Uterus (tissue), 4 donors: ENCODE data around the gene TLE5. TPM values are rescaled to one million over a fixed set of nuclear protein-coding genes. Genes with fewer than 3 reads are reported as not detected.

Experiments
- DNase-seq, 2 donors: peaks; one replicate each; pipeline ENCODE4 v3.0.0-alpha.2; 2019 to 2020
- H3K27ac ChIP-seq, 2 donors: fragments of 200-600 bp; sonication (generic); 1 replicate in 1 of 2; 2 replicates in 1 of 2; pipeline ENCODE4 v1.5.1; 2016 to 2018
- H3K27me3 ChIP-seq, 2 donors: fragments of 200-600 bp; sonication (generic); one replicate each; pipeline ENCODE4 v1.5.1; 2018 to 2019; ENCODE audit warnings: control low read depth in 1 of 2
- H3K36me3 ChIP-seq, 2 donors: fragments of 200-600 bp; sonication (generic); one replicate each; pipeline ENCODE4 v1.5.1; 2019; ENCODE audit warnings: control low read depth in 1 of 2
- H3K4me1 ChIP-seq, 2 donors: fragments of 200-600 bp; sonication (generic); one replicate each; pipeline ENCODE4 v1.5.1; 2018 to 2019; ENCODE audit warnings: control low read depth in 1 of 2
- H3K4me3 ChIP-seq, 2 donors: fragments of 200-600 bp; sonication (generic); 1 replicate in 1 of 2; 2 replicates in 1 of 2; pipeline ENCODE4 v1.5.1; 2018 to 2019; ENCODE audit warnings: mild to moderate bottlenecking in 1 of 2
- H3K9me3 ChIP-seq, 2 donors: fragments of 200-600 bp; sonication (generic); one replicate each; pipeline ENCODE4 v1.5.1; 2019; ENCODE audit warnings: control low read depth in 1 of 2
- CTCF ChIP-seq, 4 experiments: fragments of 200-600 bp in 2 of 4; fragments of 450-650 bp in 2 of 4; sonication (generic) in 2 of 4; IDR thresholded peaks; one replicate each; pipeline ENCODE4 v1.5.1; 2016 to 2019; ENCODE audit warnings: antibody characterized with exemption in 4 of 4, mild to moderate bottlenecking in 2 of 4, moderate library complexity in 1 of 4
- POLR2A ChIP-seq, 2 donors: fragments of 450-650 bp; IDR thresholded peaks; one replicate each; pipeline ENCODE4 v1.6.1; 2016; ENCODE audit warnings: antibody characterized with exemption in 2 of 2, mild to moderate bottlenecking in 1 of 2, moderate library complexity in 1 of 2
- intact Hi-C: fragments of 100-400 bp; cut with DNase I; formaldehyde crosslinking; loops from one replicate; pipeline ENCODE4 v1.15.1; 2023; ENCODE audit warnings: low total_unique reads
- total RNA-seq, 4 donors: library from RNA; depleted of rRNA in 3 of 4; stranded (reverse); fragments of >200 nt in 3 of 4; gene quantifications; one replicate each; pipeline versions ENCODE4 v1.1.0 to v1.2.4, GENCODE V29; 2014 to 2023
- donor health status: DM: yes; HTN: yes; CAD: no.

Gene TLE5
- total RNA-seq, 4 donors from 2014 or later = 86.1 to 644 (median 429) TPM

DNA sequence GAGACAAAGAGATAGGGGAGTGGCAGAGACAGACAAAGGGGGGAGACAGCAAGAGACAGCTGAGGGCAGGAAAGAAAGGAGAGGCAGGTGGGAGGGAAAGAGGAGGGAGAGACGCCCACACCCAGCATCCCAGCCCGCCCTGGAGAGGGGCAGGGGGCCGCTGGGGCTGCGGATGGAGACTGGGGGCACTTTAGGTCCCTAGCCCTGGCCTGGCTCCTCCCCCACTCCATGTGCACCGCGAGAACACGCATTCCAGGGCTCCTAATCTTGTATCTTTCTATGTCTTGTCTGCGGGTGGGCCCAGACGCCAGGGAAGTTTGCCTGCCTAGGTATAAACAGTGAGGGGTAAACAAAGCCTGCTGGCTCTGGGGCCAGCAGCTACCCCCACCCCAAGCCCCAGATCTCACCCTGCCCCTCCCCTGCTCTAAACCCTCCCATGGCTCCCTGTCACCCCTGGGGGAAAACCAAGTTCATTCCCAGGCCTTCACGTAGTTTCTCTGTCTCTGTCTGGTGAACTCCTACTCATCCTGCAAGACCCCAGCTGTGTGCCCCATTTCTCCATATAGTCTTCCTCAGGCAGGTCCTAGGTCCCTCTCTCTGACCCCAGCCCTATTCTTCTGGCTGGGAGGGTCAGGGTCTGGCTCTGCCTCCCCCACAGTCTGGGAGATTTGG lies 5.7 kb downstream of the TLE5 start:
- TF ChIP-seq POLR2A (IDR thresholded peaks at IDR 0.05) (no peak), CTCF (IDR thresholded peaks at IDR 0.05) (no peak)
- H3K27me3 ChIP-seq = no peaks in the 10 kb centered on the region
- intact Hi-C loops = no loop called here
- no peak overlapping the region for H3K4me3 ChIP-seq
- no peaks in the 10 kb centered on the region for H3K9me3 ChIP-seq
- no peak for DNase-seq
- H3K4me1 ChIP-seq = peaks cover 8 to 32% of the 10 kb centered on the region in 2 donors
- H3K36me3 ChIP-seq = no peaks in the 10 kb centered on the region
- H3K27ac ChIP-seq = peak overlapping the region; percentile 82 to 88

DNA sequence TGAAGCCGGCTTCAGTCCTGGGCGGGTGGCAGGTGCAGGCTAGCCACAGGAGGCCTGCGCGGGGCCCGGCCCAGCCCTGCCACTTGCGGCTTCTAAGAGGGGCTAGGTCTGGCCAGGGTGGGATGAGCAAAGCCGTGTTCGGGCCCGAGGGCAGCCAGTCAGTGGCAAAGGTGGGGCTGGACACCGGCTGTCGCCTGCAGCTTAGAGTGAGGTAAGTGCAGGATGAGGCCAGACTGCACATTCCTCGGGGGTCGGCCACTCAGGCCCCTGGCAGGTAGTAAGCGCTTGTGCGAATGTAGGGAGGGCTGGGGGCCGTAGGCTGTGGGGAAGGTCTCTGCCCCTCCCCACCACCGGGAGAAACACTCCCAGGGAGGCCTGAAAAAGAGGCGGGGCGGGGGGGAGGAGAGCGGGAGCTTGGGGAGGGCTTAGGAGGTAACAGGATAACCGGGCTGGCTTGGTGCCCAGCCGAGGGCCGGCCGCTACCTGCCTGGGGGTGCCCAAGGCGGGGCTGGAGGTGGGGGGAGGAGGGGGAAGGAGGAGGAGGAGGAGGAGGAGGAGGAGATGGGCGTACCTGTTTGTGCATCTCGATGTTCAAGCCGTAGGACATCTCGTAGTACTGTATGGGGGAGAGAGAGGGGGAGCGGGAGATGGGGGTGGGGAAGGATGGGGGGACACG lies 6.4 kb downstream of the TLE5 start:
- peak overlapping the region; percentile 82 to 88 for H3K27ac ChIP-seq
- H3K4me3 ChIP-seq = no peak overlapping the region
- TF ChIP-seq POLR2A (IDR thresholded peaks at IDR 0.05) (no peak), CTCF (IDR thresholded peaks at IDR 0.05) (no peak)
- no peaks in the 10 kb centered on the region for H3K9me3 ChIP-seq
- H3K36me3 ChIP-seq = no peaks in the 10 kb centered on the region
- intact Hi-C loops = no loop called here
- H3K4me1 ChIP-seq = peaks cover 8 to 29% of the 10 kb centered on the region in 2 donors
- DNase-seq = peak; percentile 41 to 65
- H3K27me3 ChIP-seq = no peaks in the 10 kb centered on the region

DNA sequence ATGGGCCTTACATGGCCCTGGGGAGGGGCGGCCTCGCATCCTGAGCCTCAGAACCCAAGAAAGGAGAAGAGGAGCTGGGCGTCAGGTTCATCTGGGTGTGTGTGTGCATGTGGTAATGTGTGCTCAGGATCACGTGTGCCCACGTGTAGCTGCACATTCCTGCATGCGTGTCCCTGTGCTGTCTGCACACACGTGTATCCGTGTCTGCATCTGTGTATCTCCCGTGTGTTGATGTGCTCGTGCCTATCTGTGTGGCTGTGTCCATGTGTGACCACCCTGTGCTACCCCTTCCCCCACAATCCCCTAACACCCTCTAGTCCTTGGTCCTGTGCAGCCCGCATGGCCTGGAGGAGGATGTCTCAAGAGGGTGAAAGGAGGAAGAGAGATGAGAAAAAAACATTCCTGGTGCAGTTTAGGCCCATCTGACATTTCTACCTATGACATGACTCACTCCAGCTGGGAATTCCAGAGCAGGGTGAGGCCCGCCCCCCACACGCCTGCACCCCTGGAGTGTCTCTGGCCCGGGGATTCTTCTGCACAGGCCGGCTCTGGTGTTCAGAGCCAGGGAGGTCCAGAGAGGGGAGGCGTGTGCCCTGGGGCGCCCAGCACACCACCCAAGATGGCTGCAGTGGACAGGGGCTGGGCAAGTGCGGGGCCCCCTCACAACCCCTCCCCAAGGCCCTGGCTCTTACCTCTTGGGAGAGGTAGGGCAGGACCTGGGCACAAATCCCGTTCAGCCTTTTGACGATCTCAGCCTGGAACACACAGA lies 7.1 kb downstream of the TLE5 start:
- TF ChIP-seq CTCF (IDR thresholded peaks at IDR 0.05) = no peak
- no peak for TF ChIP-seq POLR2A (IDR thresholded peaks at IDR 0.05)
- peaks cover 8 to 26% of the 10 kb centered on the region in 2 donors for H3K4me1 ChIP-seq

DNA sequence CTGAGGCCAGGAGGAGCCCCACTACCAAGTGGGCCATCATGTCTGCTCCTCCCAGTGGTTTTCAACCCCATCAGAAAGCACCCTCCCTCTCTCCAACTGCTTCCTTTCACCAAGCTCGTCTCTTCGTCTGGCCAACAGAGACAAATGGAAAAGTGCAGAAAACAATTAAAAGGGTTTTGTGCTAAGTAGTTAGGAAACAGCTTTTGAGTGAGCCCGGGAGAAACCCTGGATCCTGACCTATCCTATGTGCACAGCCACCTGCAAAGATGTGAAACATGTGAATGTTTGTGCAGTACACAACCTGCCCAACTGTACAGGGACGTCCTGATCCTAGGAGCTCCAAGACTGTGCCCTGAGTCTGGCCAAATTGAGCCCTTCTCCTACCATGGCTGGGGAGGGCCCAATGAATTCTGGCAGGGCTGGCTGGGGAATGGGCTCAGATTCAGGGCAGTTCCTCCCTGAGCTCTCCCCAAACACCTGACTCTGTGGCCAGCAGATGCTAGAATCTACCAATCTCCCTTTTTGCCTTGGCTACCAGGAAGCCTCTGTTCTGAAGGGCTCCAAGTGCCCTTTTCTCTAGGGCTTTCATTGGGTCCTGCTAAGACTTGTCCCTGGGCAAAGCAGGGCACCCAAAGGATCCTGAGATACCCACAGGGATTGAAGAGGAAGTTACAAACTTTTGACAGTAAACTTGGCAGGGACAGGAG lies 7.9 kb downstream of the TLE5 start:
- H3K27me3 ChIP-seq = no peaks in the 10 kb centered on the region
- intact Hi-C loops = no loop called here
- peak overlapping the region; percentile 21 to 88 for H3K27ac ChIP-seq
- no peaks in the 10 kb centered on the region for H3K9me3 ChIP-seq
- no peak for DNase-seq
- H3K36me3 ChIP-seq = no peaks in the 10 kb centered on the region
- TF ChIP-seq POLR2A (IDR thresholded peaks at IDR 0.05) = no peak
- TF ChIP-seq CTCF (IDR thresholded peaks at IDR 0.05) = no peak
- H3K4me1 ChIP-seq = peaks cover 8 to 20% of the 10 kb centered on the region in 2 donors
- H3K4me3 ChIP-seq = no peak overlapping the region

More for the DNA sequence above, 7.1 kb downstream of the TLE5 start:
- no peaks in the 10 kb centered on the region for H3K9me3 ChIP-seq
- no peaks in the 10 kb centered on the region for H3K36me3 ChIP-seq
- DNase-seq = no peak
- peak overlapping the region; percentile 82 to 88 for H3K27ac ChIP-seq
- H3K4me3 ChIP-seq = no peak overlapping the region
- no peaks in the 10 kb centered on the region for H3K27me3 ChIP-seq
- intact Hi-C loops = no loop called here
